Activated T-cell treated with anti-CD3 and anti-CD28 coated beads, Interleukin-2, amount 50 U/mL, for 4 hours (primary cell): ENCODE results near the gene KCNT2. TPM values are rescaled to one million over a fixed set of nuclear protein-coding genes. Genes with fewer than 3 reads are reported as not detected.

Source experiments
- ATAC-seq, 2 donors: fragments of 200-7000 bp; cut with Tn5 transposase; one replicate each; pipeline ENCODE4 v1.10.0; 2021
- DNase-seq: peaks from one replicate; pipeline ENCODE4 v3.0.0-alpha.2; 2020
- H3K27me3 Mint-ChIP-seq: one replicate; pipeline ENCODE4 v1.8.0; 2021; ENCODE audit warnings: low read depth, mixed read lengths
- H3K36me3 Mint-ChIP-seq: one replicate; pipeline ENCODE4 v1.8.0; 2022; ENCODE audit warnings: mixed read lengths; ENCODE audit not compliant: insufficient read depth
- H3K4me1 Mint-ChIP-seq: one replicate; pipeline ENCODE4 v1.8.0; 2021; ENCODE audit warnings: low read depth, mixed read lengths
- H3K4me3 Mint-ChIP-seq: one replicate; pipeline ENCODE4 v1.8.0; 2021; ENCODE audit warnings: mild to moderate bottlenecking, moderate library complexity, mixed read lengths
- H3K9me3 Mint-ChIP-seq: one replicate; pipeline ENCODE4 v1.8.0; 2021; ENCODE audit warnings: mixed read lengths
- total RNA-seq, 3 donors: library from RNA; stranded (reverse); gene quantifications; one replicate each; pipeline ENCODE4 v1.2.1, GENCODE V29; 2021

The KCNT2 gene
- total RNA-seq, 3 donors from 2014 or later = not detected

DNA sequence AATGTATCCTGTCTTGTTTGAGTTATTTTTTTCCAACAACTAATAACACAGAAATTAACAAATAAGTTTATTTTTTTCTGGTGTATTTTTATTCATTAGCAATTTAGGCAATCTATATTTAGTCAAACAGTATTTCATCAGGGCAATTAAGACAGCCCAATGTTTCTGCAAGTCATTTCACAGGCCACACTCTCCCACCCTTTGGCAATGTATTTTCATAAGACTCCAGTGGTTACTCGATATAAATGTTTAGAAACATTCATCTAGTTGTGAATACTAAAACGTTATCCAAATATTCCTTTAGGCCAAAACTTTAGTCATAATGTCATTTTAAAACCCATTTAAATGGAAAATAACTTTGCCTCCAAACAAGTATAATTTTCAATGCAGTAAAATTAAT, 142.1 kb downstream of the KCNT2 start:
- no peak for ATAC-seq
- Mint-ChIP-seq H3K27me3 (no peaks in the 10 kb centered on the region), H3K9me3 (no peaks in the 10 kb centered on the region), H3K4me1 (no peaks in the 10 kb centered on the region), H3K4me3 (no peak overlapping the region), H3K36me3 (no peaks in the 10 kb centered on the region)
- no peak for DNase-seq

DNA sequence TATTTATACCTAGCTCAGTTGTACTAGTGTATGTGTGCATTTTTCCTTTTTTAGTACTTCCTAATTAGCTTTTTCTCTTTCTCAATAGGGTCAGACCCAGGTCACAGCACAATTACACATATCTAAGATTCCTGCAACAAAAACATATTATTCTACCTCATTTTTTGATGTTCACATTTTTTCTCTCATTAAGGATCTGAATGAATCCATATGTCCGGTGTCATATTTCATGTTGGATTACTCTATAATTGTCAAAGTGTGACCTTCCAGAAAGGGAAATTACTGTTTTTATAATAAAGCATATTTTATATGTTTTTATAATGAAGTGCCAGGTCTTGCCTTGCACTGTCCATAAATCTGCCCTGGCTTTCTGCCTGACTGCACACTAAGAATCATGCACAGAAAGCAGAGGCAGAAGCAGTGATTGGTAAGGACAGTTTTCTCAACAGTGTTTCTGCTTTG, 143.7 kb downstream of the KCNT2 start:
- no peak overlapping the region for H3K4me3 Mint-ChIP-seq
- no peaks in the 10 kb centered on the region for H3K4me1 Mint-ChIP-seq
- DNase-seq (no peak), ATAC-seq (no peak)
- no peaks in the 10 kb centered on the region for H3K9me3 Mint-ChIP-seq
- H3K27me3 Mint-ChIP-seq = no peaks in the 10 kb centered on the region
- H3K36me3 Mint-ChIP-seq = no peaks in the 10 kb centered on the region

DNA sequence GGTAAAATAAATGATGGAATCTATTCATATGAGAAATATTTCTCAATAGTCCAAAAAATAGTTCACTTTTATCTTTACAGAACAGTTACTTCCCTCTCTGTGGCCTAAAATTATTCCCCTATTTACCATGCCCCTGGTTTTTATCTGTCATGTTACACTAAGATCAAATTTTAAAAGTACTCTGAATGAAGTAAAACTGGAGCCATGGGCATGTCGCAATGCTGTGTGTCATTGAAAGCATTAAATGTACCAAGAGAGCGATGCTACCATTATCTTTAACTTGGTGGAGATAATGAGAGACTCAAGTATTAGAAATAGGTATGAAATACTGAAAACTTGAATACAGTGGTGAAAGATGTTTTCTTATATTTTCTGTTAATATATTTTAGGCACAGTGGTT, 146.2 kb downstream of the KCNT2 start:
- Mint-ChIP-seq H3K9me3 (no peaks in the 10 kb centered on the region), H3K4me1 (no peaks in the 10 kb centered on the region), H3K36me3 (no peaks in the 10 kb centered on the region), H3K27me3 (no peaks in the 10 kb centered on the region), H3K4me3 (no peak overlapping the region)
- DNase-seq (no peak), ATAC-seq (no peak)

DNA sequence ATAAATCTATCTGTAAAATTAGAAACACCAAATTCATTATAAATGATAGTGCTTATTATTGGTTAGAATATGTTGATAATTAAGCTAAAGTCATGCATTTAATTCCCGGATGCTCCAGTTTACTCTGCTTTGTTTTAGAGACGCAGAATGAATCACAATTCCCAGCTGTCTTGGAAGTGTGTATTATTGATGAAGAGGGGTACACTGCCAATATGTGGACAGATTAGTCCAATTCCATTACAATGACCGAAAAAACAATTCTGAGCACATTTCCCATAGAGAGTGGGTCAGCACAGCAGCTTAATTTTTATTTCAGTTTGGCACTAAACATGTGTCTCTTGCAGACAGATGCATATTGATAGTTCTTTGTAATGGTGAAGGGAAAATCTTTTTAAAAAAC, 146.7 kb downstream of the KCNT2 start:
- ATAC-seq (no peak), DNase-seq (no peak)
- Mint-ChIP-seq H3K4me1 (no peaks in the 10 kb centered on the region), H3K9me3 (no peaks in the 10 kb centered on the region), H3K27me3 (no peaks in the 10 kb centered on the region), H3K4me3 (no peak overlapping the region), H3K36me3 (no peaks in the 10 kb centered on the region)

DNA sequence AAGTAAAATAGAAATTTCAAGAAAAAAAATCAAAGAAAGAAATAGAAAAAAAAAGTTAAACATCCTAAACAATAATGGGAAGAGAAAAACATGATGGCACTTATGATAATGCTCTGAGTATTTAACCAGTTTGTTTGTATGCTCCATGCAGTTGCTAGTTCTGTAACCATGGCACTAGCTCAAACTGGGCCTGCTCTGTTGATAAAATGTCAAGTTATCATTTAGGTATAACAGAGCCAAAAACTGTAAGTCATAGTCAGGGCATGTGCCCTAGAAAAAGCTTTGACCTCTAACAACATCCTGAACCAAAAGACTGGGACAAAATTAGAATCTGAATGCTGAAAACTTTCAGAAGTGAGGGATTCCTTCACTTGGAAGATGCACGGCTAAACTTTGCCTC, 148.9 kb downstream of the KCNT2 start:
- ATAC-seq (no peak), DNase-seq (no peak)
- Mint-ChIP-seq H3K27me3 (no peaks in the 10 kb centered on the region), H3K4me3 (no peak overlapping the region), H3K4me1 (no peaks in the 10 kb centered on the region), H3K36me3 (no peaks in the 10 kb centered on the region), H3K9me3 (no peaks in the 10 kb centered on the region)

DNA sequence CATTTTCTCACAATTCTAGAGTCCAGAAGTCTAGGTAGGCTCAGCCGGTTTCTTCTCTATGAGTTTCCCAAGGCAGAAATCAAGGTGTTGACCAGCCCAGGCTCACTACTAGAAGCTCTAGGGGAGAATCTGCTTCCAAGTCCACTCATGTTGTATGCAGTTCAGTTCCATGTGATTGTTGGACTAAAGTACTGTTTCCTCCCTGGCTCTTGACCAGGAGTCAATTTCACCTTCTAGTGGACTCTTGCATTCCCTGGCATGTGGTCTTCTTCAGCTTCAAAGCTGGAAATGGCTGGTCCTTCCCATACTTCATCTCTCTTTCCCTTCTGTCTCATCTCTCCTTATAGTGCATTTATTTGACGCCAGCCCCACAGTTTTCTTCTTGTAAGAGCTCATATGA, 153.4 kb downstream of the KCNT2 start:
- H3K36me3 Mint-ChIP-seq = no peaks in the 10 kb centered on the region
- DNase-seq (no peak), ATAC-seq (no peak)
- no peak overlapping the region for H3K4me3 Mint-ChIP-seq
- no peaks in the 10 kb centered on the region for H3K9me3 Mint-ChIP-seq
- no peaks in the 10 kb centered on the region for H3K27me3 Mint-ChIP-seq
- no peaks in the 10 kb centered on the region for H3K4me1 Mint-ChIP-seq

DNA sequence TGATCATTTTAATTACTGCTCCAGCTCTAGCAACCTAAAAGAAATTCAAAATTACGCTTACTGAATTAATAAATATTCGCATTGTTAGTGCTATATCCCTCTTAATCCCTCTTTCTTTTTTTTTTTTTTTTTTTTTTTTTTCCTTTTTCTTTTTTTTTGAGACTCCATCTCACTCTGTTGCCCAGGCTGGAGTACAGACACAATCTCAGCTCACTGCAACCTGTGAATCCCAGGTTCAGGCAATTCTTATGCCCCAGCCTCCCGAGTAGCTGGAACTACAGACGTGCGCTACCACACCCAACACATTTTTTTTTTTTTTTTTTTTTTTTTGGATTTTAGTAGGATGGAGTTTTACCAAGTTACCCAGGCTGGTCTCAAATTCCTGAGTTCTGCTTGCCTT, 157.1 kb downstream of the KCNT2 start:
- H3K4me1 Mint-ChIP-seq = no peaks in the 10 kb centered on the region
- H3K27me3 Mint-ChIP-seq = no peaks in the 10 kb centered on the region
- H3K36me3 Mint-ChIP-seq = no peaks in the 10 kb centered on the region
- H3K9me3 Mint-ChIP-seq = no peaks in the 10 kb centered on the region
- ATAC-seq = no peak
- H3K4me3 Mint-ChIP-seq = no peak overlapping the region
- no peak for DNase-seq

DNA sequence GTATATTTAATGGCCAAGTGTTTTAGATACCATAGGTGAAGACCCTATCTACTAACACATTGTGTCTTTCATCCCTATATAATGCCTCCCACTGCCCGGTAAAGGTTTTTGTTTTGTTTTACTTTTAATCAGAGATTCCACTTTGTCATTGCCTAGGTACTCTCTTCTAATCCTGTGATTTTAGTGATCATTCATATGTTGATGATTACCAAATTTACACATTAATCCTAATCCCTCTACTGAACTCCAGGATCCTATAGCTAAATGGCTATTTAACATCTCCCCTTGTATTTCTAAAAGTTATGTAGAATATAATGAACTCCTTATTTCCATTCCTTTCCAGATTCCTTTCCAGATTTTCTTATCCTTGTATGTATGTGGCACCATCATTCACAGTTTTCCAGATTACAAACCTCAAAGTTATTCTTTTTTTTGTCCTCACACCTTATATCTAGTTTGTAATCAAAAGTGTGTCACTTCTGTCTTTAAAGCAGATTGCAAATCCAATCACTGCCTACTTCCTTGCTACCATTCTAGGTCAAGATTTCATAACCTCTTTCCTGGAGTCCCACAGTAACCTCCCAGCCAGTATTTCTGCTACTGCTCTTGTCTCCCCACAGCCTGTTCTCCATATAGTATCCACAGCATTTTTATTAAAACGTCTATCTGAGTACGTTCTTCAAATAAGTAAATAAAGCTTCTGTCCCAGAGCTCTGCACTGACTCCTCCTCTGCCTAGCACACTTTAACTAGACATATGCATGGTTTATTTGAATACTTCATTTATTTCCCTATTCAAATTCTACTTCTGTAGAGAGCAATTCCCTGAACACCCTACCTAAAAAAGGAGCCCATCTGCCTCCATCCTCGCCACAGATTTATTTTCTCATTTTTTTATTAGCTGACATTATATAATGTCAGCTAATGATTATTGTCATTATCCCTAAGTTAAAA, 157.8 kb downstream of the KCNT2 start:
- no peak for DNase-seq
- no peak for ATAC-seq
- Mint-ChIP-seq H3K36me3 (no peaks in the 10 kb centered on the region), H3K4me1 (no peaks in the 10 kb centered on the region), H3K27me3 (no peaks in the 10 kb centered on the region), H3K4me3 (no peak overlapping the region), H3K9me3 (no peaks in the 10 kb centered on the region)

DNA sequence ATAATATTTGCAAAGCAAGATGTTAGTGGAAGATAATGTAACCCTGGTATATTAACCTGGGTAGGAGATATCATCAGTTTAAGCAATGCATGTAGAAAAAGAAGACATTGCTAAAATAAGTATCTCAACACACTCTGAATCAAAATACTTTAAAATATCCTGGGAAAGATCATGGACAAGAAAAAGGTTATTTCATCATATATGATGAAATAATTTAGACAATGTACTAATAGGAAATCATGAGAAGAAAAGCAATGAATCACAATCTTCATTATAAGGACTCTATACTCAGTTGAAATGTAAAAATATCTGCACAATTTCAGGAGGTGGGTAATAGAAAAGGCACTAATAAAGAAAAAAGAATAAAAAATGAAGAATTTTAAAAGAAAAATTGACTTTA, 158.8 kb downstream of the KCNT2 start:
- ATAC-seq = no peak

DNA sequence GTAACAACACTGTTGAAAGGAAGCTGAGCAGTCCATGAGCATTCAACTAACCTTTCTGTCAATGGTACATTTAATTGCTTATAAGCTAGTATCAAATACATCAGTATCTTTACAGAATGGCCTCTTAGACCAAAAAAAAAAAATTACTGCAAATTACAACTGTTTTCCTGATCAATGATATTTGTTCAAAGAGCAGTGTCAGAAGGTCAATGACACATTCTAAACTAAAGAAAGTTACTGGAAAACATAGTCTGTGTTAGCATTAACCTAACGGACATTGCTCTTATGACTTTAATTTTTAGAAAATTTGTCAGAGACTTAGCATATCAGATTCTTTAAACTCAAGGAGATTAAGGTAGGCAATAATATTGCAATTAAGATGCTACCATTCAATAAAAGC, 162.5 kb downstream of the KCNT2 start:
- DNase-seq (no peak), ATAC-seq (no peak)
- no peaks in the 10 kb centered on the region for H3K4me1 Mint-ChIP-seq
- H3K4me3 Mint-ChIP-seq = no peak overlapping the region
- no peaks in the 10 kb centered on the region for H3K9me3 Mint-ChIP-seq
- no peaks in the 10 kb centered on the region for H3K36me3 Mint-ChIP-seq
- no peaks in the 10 kb centered on the region for H3K27me3 Mint-ChIP-seq

More for the DNA sequence above, 158.8 kb downstream of the KCNT2 start:
- Mint-ChIP-seq H3K36me3 (no peaks in the 10 kb centered on the region), H3K9me3 (no peaks in the 10 kb centered on the region), H3K27me3 (no peaks in the 10 kb centered on the region), H3K4me1 (no peaks in the 10 kb centered on the region), H3K4me3 (no peak overlapping the region)
- DNase-seq = no peak

DNA sequence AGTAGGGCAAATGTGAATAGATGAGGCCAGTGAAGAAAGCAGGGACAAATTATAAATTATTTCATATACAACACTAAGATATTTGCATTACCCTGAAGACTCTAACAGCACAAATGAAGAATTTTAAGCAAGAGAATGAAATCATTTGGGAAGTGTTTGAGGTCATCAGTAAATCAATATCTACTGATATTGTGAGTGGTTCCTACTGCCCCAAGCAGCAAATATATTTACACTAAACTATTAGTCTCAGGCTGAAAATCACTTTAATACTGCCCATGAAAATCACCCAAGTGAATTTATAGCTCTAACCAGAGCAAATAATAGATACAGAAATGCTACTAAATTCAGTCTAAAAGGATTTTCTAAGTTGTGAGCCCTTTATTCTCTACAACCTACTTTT, 163.6 kb downstream of the KCNT2 start:
- DNase-seq (no peak), ATAC-seq (no peak)
- Mint-ChIP-seq H3K9me3 (no peaks in the 10 kb centered on the region), H3K4me3 (no peak overlapping the region), H3K27me3 (no peaks in the 10 kb centered on the region), H3K4me1 (no peaks in the 10 kb centered on the region), H3K36me3 (no peaks in the 10 kb centered on the region)

DNA sequence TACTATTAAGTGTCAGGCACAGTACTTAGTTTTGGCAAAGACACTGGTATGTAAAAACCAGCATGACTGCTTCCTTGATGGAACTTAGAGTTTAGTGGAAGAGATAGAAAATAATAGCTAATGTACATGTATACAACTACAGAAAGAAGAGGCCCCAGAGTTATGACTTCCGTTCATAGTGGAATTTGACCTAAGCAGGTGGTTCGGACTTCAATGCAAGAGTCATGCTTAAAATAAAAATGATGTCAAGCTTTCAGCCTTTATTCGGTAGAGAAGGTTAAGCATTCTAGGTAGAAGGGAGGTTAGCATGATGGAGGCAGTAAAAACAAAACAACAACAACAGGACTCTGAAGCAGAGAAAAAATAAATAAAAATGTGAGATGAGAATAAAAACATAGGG, 165.9 kb downstream of the KCNT2 start:
- no peak for DNase-seq
- Mint-ChIP-seq H3K27me3 (no peaks in the 10 kb centered on the region), H3K9me3 (no peaks in the 10 kb centered on the region)

DNA sequence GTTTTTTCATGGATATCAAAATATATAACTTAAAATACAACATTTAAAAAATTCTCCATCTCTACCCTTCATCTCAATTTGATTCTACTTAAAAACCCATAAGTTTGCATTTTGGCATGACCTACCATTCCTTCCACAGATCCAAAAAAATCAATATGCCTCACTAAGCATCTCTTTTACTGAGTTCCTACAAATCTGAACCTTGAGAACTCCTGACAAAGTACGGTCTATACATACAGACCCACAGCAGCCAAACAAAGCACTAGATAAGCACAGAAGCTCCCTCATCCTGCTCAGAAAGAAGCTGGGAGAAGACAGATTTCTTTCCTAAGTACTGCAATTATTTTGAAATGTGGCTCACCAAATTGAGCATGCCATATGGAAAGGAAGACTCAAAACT, 167.5 kb downstream of the KCNT2 start:
- H3K4me1 Mint-ChIP-seq = no peaks in the 10 kb centered on the region
- H3K9me3 Mint-ChIP-seq = no peaks in the 10 kb centered on the region

More for the DNA sequence above, 165.9 kb downstream of the KCNT2 start:
- no peak for ATAC-seq
- H3K4me1 Mint-ChIP-seq = no peaks in the 10 kb centered on the region
- H3K4me3 Mint-ChIP-seq = no peak overlapping the region
- no peaks in the 10 kb centered on the region for H3K36me3 Mint-ChIP-seq

DNA sequence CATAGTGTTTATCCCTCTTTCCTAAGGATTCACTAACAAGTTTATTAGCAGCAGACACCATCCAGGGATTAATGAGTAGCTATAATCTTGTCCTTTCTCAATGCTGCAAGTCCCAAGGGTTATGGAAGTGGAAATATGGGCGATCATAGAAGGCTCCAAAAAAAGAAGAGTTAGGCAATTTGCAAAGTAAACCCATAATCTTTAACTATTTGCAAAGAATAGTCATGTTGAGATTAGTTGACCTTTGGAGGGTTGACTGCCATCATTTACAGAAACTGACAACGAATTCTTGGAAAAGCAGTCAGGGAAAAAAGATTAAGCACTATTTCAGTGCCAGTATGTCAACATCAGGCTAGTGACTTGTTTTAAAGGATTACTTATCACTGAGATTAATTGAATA, 169.9 kb downstream of the KCNT2 start:
- ATAC-seq = no peak
- Mint-ChIP-seq H3K9me3 (no peaks in the 10 kb centered on the region), H3K4me1 (no peaks in the 10 kb centered on the region), H3K27me3 (no peaks in the 10 kb centered on the region), H3K36me3 (no peaks in the 10 kb centered on the region), H3K4me3 (no peak overlapping the region)
- no peak for DNase-seq

More for the DNA sequence above, 167.5 kb downstream of the KCNT2 start:
- Mint-ChIP-seq H3K27me3 (no peaks in the 10 kb centered on the region), H3K4me3 (no peak overlapping the region), H3K36me3 (no peaks in the 10 kb centered on the region)
- no peak for DNase-seq
- no peak for ATAC-seq

DNA sequence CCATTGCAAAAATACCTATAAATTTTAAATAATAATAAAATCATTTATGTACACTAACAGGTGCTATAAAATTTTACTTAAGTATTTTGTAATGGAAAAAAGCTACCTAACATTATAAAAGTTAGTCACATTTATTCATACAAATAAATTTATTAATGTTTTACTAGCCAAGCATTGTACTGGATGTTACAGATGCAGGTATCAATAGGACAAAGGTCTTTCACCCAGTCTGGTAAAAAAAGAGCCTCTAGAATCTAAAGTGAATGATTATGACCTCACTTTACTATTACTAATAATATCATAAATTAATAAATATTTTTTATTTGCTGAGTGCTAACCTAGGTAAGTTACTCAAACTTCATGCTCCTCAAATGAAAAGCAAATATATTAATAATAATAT, 170.6 kb downstream of the KCNT2 start:
- no peaks in the 10 kb centered on the region for H3K27me3 Mint-ChIP-seq
- H3K4me3 Mint-ChIP-seq = no peak overlapping the region
- H3K36me3 Mint-ChIP-seq = no peaks in the 10 kb centered on the region
- H3K9me3 Mint-ChIP-seq = no peaks in the 10 kb centered on the region
- ATAC-seq = no peak
- no peak for DNase-seq
- H3K4me1 Mint-ChIP-seq = no peaks in the 10 kb centered on the region
